GM18498 (cell line): ENCODE measurements around the gene MTFR1L.

Experiments
- ATAC-seq: cut with Tn5 transposase; IDR thresholded peaks from one replicate; pipeline ENCODE4 v1.9.1; 2021; ENCODE audit warnings: mild to moderate bottlenecking, moderate library complexity; ENCODE audit not compliant: unreplicated experiment

Gene MTFR1L

GRCh38 chr1:25861316-25862286, 41.8 kb downstream of the MTFR1L start:
- no peak for ATAC-seq

GRCh38 chr1:25862785-25863485, 43.2 kb downstream of the MTFR1L start:
- ATAC-seq: no peak

GRCh38 chr1:25863486-25864262, 43.9 kb downstream of the MTFR1L start:
- no peak for ATAC-seq

GRCh38 chr1:25864434-25864833, 44.7 kb downstream of the MTFR1L start:
- no peak for ATAC-seq

- no peak for ATAC-seq
These were observed 46.5 kb downstream of the MTFR1L start for GRCh38 chr1:25866288-25866687.

GRCh38 chr1:25867210-25867991, 47.6 kb downstream of the MTFR1L start:
- no peak for ATAC-seq

GRCh38 chr1:25869909-25870606, 50.3 kb downstream of the MTFR1L start:
- no peak for ATAC-seq

GRCh38 chr1:25870614-25871013, 50.9 kb downstream of the MTFR1L start:
- ATAC-seq: no peak

- ATAC-seq: no peak
These were observed 51.4 kb downstream of the MTFR1L start for GRCh38 chr1:25871086-25871703.

GRCh38 chr1:25871704-25872494, 52.1 kb downstream of the MTFR1L start:
- ATAC-seq: no peak

GRCh38 chr1:25872713-25873112, 53.0 kb downstream of the MTFR1L start:
- no peak for ATAC-seq

GRCh38 chr1:25873120-25873519, 53.4 kb downstream of the MTFR1L start:
- ATAC-seq: no peak

- ATAC-seq: no peak
These were observed 54.5 kb downstream of the MTFR1L start for GRCh38 chr1:25874209-25874608.

GRCh38 chr1:25874635-25875153, 54.9 kb downstream of the MTFR1L start:
- ATAC-seq: no peak

GRCh38 chr1:25875154-25875855, 55.6 kb downstream of the MTFR1L start, which contains the start of gene PAQR7:
TSS of gene PAQR7 (minus strand) at chr1:25875708. CDS start at chr1:25863839, 11,869 bp downstream.
- peak; percentile 66 for ATAC-seq

GRCh38 chr1:25875856-25876692, 56.3 kb downstream of the MTFR1L start:
- no peak for ATAC-seq

GRCh38 chr1:25876693-25877077, 56.9 kb downstream of the MTFR1L start:
- no peak for ATAC-seq
